Hepatocyte (in vitro differentiated cells): ENCODE measurements around the gene TLL2.

ENCODE experiments used
- CTCF ChIP-seq: fragments of 200-600 bp; sonication (generic); IDR thresholded peaks from 2 replicates; pipeline ENCODE4 v1.5.1; 2016; ENCODE audit warnings: antibody characterized with exemption, mild to moderate bottlenecking; ENCODE audit not compliant: poor library complexity
- EZH2 ChIP-seq: fragments of 200-600 bp; sonication (generic); IDR thresholded peaks from 2 replicates; pipeline ENCODE4 v1.6.1; 2016; ENCODE audit warnings: antibody characterized with exemption, mild to moderate bottlenecking, borderline replicate concordance

GRCh38 chr10:96387601-96388000, 126.1 kb downstream of the TLL2 start:
- TF ChIP-seq CTCF (no peak), EZH2 (no peak)
